HK-2 (cell line): ENCODE measurements around the gene MPPED1.

Experiments used
- DNase-seq: peaks from one replicate; pipeline ENCODE4 v3.0.0-alpha.2; 2018; ENCODE audit not compliant: unreplicated experiment

MPPED1 gene

DNA sequence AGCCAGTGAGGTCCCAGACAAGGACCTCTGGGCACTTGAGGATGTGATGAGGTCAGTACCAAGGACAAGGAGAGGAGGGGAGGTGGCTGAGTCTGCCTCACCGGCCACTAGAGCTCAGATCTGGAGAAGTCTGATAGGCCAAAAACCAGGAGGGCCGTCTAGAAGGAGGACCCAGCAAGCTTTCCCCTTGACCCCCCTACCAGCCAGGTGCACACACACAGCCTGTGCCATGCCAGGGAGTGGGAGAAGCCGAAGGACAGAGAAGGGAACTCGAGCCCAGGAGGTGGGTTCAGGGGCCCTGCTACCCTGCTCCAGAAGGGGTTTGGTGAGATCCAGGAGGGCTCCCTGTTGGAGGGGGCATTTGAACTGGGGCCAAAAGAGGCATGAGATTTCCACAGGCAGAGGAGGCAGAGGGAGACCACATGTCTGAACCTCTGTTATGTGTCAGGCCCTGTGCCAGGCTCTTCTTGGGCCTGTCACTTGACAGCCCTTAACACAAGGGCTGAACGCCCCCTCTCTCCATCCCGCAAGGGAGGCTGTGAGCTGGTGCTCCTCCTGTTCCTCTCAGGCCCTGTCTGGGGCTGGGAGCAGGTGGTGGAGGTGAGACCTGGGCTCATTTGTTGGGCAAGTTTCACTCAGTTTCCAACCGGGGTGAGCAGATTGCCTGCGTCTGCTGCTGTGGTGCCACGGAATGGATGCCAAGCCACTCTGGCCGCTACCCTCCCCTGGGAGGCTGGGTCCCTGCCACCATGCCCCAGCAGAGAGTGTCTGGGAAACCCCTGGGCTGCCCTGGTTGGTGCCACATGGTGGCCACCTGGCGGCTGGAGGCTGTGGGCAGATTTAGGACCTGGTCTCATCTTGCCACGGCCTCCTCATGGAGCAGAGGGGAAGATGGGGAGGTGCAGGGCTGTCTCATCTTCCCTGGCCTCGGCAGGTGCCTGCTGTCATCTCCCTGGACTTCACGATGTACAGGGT is 65.2 kb downstream of the MPPED1 start:
- DNase-seq: no peak

- DNase-seq: no peak
Observed at GRCh38 chr22:43477966-43478365, 66.2 kb downstream of the MPPED1 start.

DNA sequence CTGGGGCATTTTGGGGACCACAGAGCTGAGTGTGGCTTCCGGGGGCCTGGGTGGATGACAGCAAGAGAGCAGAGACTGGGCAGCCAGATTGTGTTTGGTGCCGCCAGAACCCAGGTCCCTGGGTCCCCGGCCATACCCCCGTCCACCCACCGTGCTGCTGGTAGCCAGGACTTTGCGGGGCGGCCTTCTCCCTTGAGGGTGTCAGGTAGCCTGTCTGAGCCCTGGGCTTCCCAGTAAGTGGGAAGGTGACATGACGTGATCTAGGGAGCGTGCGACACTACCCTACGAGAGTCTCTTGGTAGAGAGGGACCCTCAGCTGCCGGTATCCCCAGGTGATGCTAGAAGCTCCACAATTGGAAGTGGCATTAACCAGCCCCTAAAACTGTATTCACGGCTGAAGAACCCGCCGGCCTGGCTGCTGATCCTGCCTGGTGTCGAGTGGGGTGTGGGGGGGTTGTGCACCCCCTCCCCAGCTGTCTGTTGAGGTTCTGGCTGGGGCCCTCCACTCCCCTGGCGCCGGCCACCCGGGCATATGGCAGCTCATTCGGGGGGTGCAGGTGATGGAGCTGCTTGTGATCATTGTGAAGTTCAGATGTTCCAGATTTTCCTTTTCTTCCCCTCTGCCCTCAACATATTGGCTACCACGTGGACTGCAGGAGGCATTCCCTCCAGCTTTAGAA is 66.9 kb downstream of the MPPED1 start:
- DNase-seq: no peak

DNA sequence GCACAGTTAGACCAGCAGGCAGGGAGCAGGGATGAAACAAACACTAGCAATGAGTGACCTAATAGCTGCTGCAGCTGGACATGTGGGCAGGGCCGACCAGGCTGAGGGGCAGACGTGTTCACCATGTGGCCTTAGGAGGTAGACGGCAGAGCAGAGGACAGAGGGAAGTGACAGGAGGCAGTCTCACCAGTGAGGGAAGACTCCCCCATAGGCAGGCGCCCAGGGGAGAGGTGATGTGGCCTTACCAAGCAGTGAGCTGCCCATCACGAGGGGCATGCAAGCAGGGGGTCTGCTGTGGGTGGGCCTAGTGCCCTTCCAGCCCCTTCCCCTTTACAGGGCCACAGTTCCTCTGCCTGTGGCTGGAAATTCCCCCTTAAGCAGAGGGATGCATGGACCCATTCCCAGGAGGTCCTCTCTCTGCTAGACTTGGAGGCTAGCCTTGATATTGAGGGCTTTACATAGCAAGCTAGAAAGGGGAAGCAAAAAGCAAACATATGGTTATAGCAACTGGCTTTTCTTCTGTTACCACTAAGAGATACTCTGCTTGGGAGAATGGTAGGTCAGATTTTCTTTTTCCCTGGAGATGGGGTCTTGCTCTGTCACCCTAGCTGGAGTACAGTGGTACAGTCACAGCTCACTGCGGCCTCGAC is 67.6 kb downstream of the MPPED1 start:
- DNase-seq: no peak

DNA sequence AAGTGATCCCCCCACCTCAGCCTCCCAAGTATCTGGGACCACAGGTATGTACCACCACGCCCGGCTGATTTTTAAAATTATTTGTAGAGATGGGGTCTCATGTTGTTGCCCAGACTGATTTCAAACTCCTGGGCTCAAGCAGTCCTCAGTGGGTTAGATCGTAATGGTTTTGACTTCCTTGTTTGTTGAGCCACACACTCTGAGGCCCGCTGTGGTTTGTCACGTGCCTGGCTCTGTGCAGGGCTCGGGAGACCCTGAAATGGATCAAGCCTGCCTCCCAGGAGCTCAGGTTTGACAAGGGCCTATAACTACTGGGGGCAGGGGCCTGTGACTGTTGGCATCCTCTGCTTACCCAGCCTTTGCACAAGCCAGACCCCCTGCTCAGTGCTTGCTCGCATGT is 68.1 kb downstream of the MPPED1 start:
- DNase-seq: no peak

- no peak for DNase-seq
Observed at GRCh38 chr22:43481568-43482317, 69.9 kb downstream of the MPPED1 start.

DNA sequence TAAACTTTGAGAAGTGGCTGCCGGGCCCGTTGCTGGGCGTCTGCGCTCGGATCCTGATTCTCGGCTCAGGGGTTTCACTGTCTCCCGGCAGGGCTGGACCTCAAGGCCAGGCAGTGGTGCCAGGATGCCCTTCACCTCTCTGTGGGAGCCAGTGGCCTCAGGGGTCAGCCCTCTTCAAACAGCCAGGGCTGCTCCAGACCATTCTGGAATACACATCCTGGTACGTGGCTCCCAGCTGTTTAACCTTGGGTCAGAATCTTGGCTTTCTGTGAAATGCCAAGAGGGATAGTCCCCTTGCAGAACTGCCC is 70.5 kb downstream of the MPPED1 start:
- no peak for DNase-seq

DNA sequence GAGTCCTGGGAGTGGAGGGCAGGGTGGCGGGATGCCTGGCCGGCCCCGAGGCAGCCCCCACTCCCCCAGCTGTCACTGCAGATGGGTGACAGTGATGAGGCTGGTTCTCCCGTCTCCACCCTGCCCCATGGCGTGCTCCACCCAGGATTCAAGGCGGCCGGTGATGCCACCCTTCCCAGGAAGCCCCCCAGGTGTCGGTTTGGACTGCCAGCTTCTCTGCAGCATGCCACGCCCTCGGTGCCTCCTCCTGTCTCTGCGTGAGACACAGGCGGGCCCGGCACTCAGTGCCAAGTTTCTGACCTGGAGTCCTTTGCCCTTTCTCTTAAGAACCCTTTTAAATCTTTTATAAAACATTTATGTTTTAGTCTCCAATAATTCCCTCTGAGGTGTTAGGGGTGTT is 71.5 kb downstream of the MPPED1 start:
- no peak for DNase-seq

- no peak for DNase-seq
Observed at GRCh38 chr22:43483669-43484068, 71.9 kb downstream of the MPPED1 start.

DNA sequence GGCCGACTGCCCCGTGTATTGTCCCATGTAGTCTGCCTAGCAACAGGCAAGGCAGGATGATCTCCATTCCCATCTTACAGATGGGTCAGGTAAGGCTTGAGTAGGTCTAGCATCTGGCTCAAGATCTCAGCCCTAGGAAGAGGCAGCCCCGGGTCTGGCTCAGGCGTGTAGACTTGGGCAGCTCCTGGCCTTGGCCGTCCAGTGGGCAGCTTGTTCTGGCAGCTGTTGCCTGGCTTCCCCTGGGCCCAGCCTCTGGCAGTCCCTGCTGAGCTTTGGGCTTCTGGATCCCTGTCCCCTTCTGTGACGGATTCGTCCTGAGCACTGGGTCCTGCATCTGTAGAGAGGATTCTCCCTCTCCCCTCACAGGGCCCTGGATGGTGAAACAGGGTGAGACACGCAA is 72.4 kb downstream of the MPPED1 start:
- DNase-seq: no peak

GRCh38 chr22:43485502-43486089 is 73.8 kb downstream of the MPPED1 start:
- DNase-seq: no peak

DNA sequence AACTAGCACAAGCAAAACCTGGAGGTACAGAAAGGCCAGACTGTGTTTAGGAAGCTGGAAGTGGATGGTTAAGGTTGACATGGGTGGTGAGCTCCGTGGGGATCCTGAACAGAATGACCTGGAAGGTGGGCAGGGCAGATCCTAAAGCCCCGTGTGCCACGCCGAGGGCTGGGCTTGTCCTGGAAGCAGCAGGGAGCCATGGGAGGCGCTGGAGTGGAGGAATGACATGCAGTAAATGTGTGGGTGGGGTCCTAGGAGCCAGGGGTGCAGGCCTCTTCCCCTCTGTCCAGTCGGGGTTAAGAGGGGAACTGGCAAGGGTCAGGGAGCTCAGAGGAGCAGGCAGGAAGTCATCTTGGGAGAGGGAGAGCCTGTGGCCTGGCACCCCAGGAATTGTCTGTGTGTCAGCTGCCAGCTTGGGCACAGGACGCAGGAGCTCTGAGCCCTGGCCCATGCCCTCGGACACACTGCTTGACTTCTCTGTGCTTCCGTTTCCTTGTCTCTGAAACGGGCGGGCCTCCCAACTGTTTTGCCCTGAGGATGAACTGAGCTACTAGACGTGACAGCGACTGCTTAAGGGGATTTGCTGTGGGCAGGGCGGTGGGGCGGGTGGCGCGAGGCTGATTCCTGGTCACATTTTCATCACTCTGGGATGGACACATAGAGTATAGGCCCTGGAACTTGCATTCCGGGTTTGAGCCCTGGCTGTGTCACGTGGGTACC is 75.7 kb downstream of the MPPED1 start:
- no peak for DNase-seq

DNA sequence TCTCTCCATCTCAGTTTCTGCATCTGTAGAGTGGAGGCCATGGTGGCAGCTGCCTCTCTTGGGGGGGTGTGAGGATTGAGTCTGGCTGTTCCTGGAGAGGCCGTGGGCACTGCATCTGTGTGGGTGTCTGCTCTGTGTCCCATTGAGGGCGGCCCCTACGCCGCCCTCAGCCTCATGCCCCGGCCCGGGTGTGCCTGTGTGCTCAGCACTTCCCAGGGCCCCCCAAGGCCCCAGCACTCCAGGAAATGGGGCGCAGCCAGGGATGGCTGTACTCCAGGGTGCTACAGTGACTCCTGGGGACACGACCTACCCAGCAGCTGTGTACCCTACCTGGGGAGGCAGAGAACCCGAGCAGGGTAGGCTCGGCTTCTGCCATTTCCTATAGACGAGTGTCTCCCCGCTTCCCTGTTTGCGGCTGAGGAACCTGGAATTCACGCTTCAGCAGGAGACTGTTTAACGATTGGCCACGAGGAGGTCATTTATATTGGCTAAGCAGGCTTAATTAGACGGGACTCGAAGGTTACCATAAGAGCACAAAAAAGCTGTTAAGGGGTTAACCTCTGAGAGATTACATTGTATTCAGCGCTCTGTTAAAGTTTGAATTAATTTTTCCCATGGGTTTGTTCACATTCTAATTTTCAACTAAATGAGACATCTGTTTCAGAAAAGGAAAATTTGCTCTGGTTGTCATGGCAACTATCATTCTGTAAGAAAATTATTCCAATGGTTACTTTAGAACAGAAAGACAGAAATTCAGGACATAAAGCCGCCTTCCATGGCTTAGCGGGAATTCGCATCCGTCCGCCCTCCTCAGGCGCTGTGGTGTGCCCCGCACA is 76.4 kb downstream of the MPPED1 start:
- no peak for DNase-seq

GRCh38 chr22:43488937-43489336 is 77.1 kb downstream of the MPPED1 start:
- DNase-seq: no peak

DNA sequence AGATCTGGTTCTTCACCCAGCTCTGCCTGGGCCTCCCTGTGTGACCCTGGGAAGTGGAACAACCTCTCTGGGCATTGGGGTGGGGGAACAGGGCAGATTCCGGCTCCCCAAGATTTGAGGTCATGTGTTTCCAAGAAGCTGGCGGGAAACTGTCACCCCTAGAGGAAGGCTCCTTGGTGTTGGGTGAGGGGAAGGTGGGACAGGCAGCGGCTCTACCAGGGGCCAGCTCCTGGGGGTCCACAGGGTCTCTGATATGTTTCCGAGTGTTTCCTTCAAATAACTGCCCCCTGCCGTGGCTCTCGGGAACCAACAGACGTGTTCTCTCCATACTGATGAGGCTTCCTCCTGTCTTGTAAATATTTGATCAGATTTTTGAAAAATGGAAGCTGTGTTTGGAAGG is 78.5 kb downstream of the MPPED1 start:
- DNase-seq: no peak

DNA sequence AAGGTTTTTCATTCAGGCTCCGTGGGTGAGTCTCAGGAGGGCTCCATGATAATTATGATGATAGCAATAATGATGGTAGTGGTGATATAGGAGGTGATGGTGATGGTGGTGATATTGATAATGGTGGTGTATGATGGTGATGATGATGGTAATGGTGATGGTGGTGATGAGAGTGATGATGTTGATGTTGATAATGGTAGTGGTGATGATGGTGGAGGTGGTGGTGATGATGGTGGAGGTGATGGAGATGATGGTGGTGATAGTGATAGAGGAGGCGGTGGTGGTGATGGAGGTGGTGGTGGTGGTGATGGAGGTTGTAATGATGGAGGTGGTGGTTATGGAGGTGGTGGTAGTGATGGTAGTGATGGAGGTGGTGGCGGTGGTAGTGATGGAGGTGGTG is 79.4 kb downstream of the MPPED1 start:
- DNase-seq: no peak

DNA sequence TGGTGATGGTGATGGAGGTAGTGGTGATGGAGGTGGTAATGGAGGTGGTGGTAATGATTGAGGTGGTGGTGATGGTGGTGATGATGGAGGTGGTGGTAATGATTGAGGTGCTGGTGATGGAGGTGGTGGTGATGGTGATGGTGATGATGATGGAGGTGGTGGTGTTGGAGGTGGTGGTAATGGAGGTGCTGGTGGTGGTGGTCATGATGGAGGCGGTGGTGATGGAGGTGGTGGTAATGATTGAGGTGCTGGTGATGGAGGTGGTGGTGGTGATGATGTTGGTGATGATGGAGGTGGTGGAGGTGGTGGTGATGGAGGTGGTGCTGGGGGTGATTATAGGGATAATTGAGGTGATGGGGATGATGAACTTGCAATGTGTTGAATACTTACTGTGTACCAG is 79.9 kb downstream of the MPPED1 start:
- no peak for DNase-seq

GRCh38 chr22:43493297-43493696 is 81.5 kb downstream of the MPPED1 start:
- DNase-seq: no peak

- DNase-seq: no peak
Observed at GRCh38 chr22:43497956-43498855, 86.4 kb downstream of the MPPED1 start.
